Natural killer cell (primary cell): ENCODE data around the gene ALK. TPM values are rescaled to one million over a fixed set of nuclear protein-coding genes. Genes with fewer than 3 reads are reported as not detected.
A peak's percentile ranks its signal among the peaks of the same experiment; 100 is the strongest.

Experiments
- ATAC-seq, 3 donors: fragments of 150-1000 bp in 2 of 3; fragments of 200-7000 bp in 1 of 3; cut with Tn5 transposase; 1 replicate in 1 of 3; 2 replicates in 2 of 3; pipeline ENCODE4 v1.10.0; 2021; ENCODE audit warnings: mild to moderate bottlenecking in 2 of 3, moderate library complexity in 2 of 3
- DNase-seq, 2 donors: peaks; one replicate each; pipeline versions ENCODE4 v3.0.0 to v3.0.0-alpha.2; 2013 to 2021; ENCODE audit warnings: mixed read lengths in 1 of 2
- H3K27ac ChIP-seq: one replicate; pipeline ENCODE4 v1.5.1; 2013; ENCODE audit warnings: mild to moderate bottlenecking, low read length
- H3K27me3 ChIP-seq: one replicate; pipeline ENCODE4 v1.6.1; 2013; ENCODE audit warnings: low read length; ENCODE audit not compliant: control insufficient read depth, insufficient read depth
- H3K36me3 ChIP-seq: one replicate; pipeline ENCODE4 v1.6.1; 2013; ENCODE audit warnings: low read length; ENCODE audit not compliant: control insufficient read depth, insufficient read depth
- H3K4me1 ChIP-seq: one replicate; pipeline ENCODE4 v1.6.1; 2013; ENCODE audit warnings: low read length; ENCODE audit not compliant: control insufficient read depth, insufficient read depth
- H3K4me3 ChIP-seq: one replicate; pipeline ENCODE4 v1.5.1; 2013; ENCODE audit warnings: low read length
- H3K9me3 ChIP-seq: one replicate; pipeline ENCODE4 v1.6.1; 2013; ENCODE audit warnings: low read length; ENCODE audit not compliant: control insufficient read depth, insufficient read depth
- H3K27ac Mint-ChIP-seq, 2 donors: one replicate each; pipeline ENCODE4 v1.8.0; 2022; ENCODE audit warnings: mild to moderate bottlenecking in 2 of 2, mixed read lengths in 2 of 2, moderate library complexity in 1 of 2
- H3K27me3 Mint-ChIP-seq, 2 donors: one replicate each; pipeline ENCODE4 v1.8.0; 2022; ENCODE audit warnings: low read depth in 2 of 2, mixed read lengths in 2 of 2
- H3K36me3 Mint-ChIP-seq: one replicate; pipeline ENCODE4 v1.8.0; 2022; ENCODE audit warnings: mixed read lengths
- H3K4me1 Mint-ChIP-seq, 2 donors: one replicate each; pipeline ENCODE4 v1.8.0; 2022; ENCODE audit warnings: mixed read lengths in 2 of 2
- H3K4me3 Mint-ChIP-seq: one replicate; pipeline ENCODE4 v1.8.0; 2022; ENCODE audit warnings: mild to moderate bottlenecking, moderate library complexity, mixed read lengths
- H3K9me3 Mint-ChIP-seq, 2 donors: one replicate each; pipeline ENCODE4 v1.8.0; 2022; ENCODE audit warnings: mixed read lengths in 2 of 2
- CTCF ChIP-seq: fragments of 200-600 bp; IDR thresholded peaks from one replicate; pipeline ENCODE4 v1.8.0; 2022; ENCODE audit warnings: antibody characterized with exemption
- WGBS: methylation state at CpG from one replicate; pipeline ENCODE4 v1.1.7; 2013; ENCODE audit warnings: missing lambda C conversion rate; ENCODE audit not compliant: insufficient coverage; 5-methylcytosine and 5-hydroxymethylcytosine counted together
- intact Hi-C: fragments of 100-400 bp; cut with micrococcal nuclease; formaldehyde crosslinking; loops from one replicate; pipeline ENCODE4 v1.14.2; 2022
- total RNA-seq, 4 donors: library from RNA; stranded (reverse); fragments of 120-200 nt in 1 of 4; gene quantifications; one replicate each; pipeline versions ENCODE4 v1.2.3 to v1.2.4, GENCODE V29; 2013 to 2022

The ALK gene
- total RNA-seq, 3 donors from 2014 or later (not counting 1 experiment from before 2014, with no cell fraction given), result not detected

GRCh38 chr2:29317801-29318485, 603.4 kb downstream of the ALK start:
- peaks cover 32% of the 10 kb centered on the region for H3K4me1 ChIP-seq
- peaks cover 10 to 13% of the 10 kb centered on the region in 2 donors for H3K27me3 Mint-ChIP-seq
- H3K4me3 ChIP-seq, result no peak overlapping the region
- no peak overlapping the region for H3K4me3 Mint-ChIP-seq
- no peak for TF ChIP-seq CTCF
- no peak for ATAC-seq
- H3K27me3 ChIP-seq, result no peaks in the 10 kb centered on the region
- H3K36me3 ChIP-seq, result no peaks in the 10 kb centered on the region
- intact Hi-C loops, result no loop called here
- H3K27ac Mint-ChIP-seq, result no peak overlapping the region
- H3K9me3 ChIP-seq, result no peaks in the 10 kb centered on the region
- H3K4me1 Mint-ChIP-seq, result peaks cover 56 to 64% of the 10 kb centered on the region in 2 donors
- no peak overlapping the region for H3K27ac ChIP-seq
- no peaks in the 10 kb centered on the region for H3K9me3 Mint-ChIP-seq
- no peaks in the 10 kb centered on the region for H3K36me3 Mint-ChIP-seq
- WGBS, result 53% methylated on average over 7 of the region's 8 CpGs
- no peak for DNase-seq

GRCh38 chr2:29317077-29317517, 604.3 kb downstream of the ALK start:
- Mint-ChIP-seq H3K36me3 (no peaks in the 10 kb centered on the region), H3K4me1 (peaks cover 52 to 65% of the 10 kb centered on the region in 2 donors), H3K27ac (no peak overlapping the region), H3K9me3 (no peaks in the 10 kb centered on the region), H3K27me3 (peaks cover 10 to 13% of the 10 kb centered on the region in 2 donors), H3K4me3 (no peak overlapping the region)
- intact Hi-C loops, result no loop called here
- ATAC-seq (no peak), DNase-seq (no peak)
- H3K9me3 ChIP-seq, result no peaks in the 10 kb centered on the region
- WGBS, result 27% methylated on average over 3 of the region's 3 CpGs
- H3K4me1 ChIP-seq, result peaks cover 30% of the 10 kb centered on the region
- no peak overlapping the region for H3K27ac ChIP-seq
- H3K36me3 ChIP-seq, result no peaks in the 10 kb centered on the region
- no peak for TF ChIP-seq CTCF
- no peak overlapping the region for H3K4me3 ChIP-seq
- H3K27me3 ChIP-seq, result no peaks in the 10 kb centered on the region

- H3K9me3 Mint-ChIP-seq, result no peaks in the 10 kb centered on the region
- peaks cover 20% of the 10 kb centered on the region in 2 donors for H3K27me3 Mint-ChIP-seq
- peak overlapping the region; percentile 76 to 81 for H3K27ac Mint-ChIP-seq
- Histone ChIP-seq H3K4me3 (peak overlapping the region; percentile 9), H3K36me3 (no peaks in the 10 kb centered on the region), H3K9me3 (no peaks in the 10 kb centered on the region), H3K27ac (peak overlapping the region; percentile 6), H3K4me1 (peaks cover 27% of the 10 kb centered on the region), H3K27me3 (no peaks in the 10 kb centered on the region)
- peaks cover 58 to 70% of the 10 kb centered on the region in 2 donors for H3K4me1 Mint-ChIP-seq
- intact Hi-C loops, result no loop called here
- no peaks in the 10 kb centered on the region for H3K36me3 Mint-ChIP-seq
- H3K4me3 Mint-ChIP-seq, result peak overlapping the region; percentile 88
- peak; percentile 29 for TF ChIP-seq CTCF
- ATAC-seq, result peak; percentile 90 to 93 (median 93)
- WGBS, result 6% methylated on average over 17 of the region's 18 CpGs
- DNase-seq, result peak; percentile 51 to 71
These were observed 606.4 kb downstream of the ALK start for GRCh38 chr2:29314816-29315571.
